HepG2 (cell line): ENCODE data around the gene KXD1. TPM values are rescaled to one million over a fixed set of nuclear protein-coding genes. Genes with fewer than 3 reads are reported as not detected.

Source experiments
- ATAD3A ChIP-seq: sonication (generic); formaldehyde crosslinking; IDR thresholded peaks from 2 replicates; pipeline ENCODE4 v1.4.0; 2020; ENCODE audit warnings: missing genetic modification reagents
- CEBPZ ChIP-seq: IDR thresholded peaks from 2 replicates; pipeline ENCODE4 v1.6.1; 2012; ENCODE audit warnings: low read length, improper control_type of control experiment
- DNMT1 ChIP-seq: sonication (generic); formaldehyde crosslinking; IDR thresholded peaks from 2 replicates; pipeline ENCODE4 v1.5.1; 2020; ENCODE audit warnings: mild to moderate bottlenecking, missing genetic modification reagents
- GRHL1 ChIP-seq: sonication (generic); formaldehyde crosslinking; conservative IDR thresholded peaks from 2 replicates; pipeline ENCODE4 v1.8.0; 2022; ENCODE audit warnings: missing genetic modification reagents
- GTF2F1 ChIP-seq: fragments of 150-350 bp; IDR thresholded peaks from 2 replicates; pipeline ENCODE4 v1.6.1; 2014; ENCODE audit warnings: low read length
- MED1 ChIP-seq: sonication (generic); formaldehyde crosslinking; IDR thresholded peaks from 2 replicates; pipeline ENCODE4 v1.4.0; 2020; ENCODE audit warnings: missing genetic modification reagents
- MIER3 ChIP-seq: IDR thresholded peaks from 2 replicates; pipeline ENCODE4 v1.6.1; 2016; ENCODE audit warnings: missing compliant biosample characterization, borderline replicate concordance
- MIXL1 ChIP-seq: IDR thresholded peaks from 2 replicates; pipeline ENCODE4 v1.6.1; 2016
- MXD3 ChIP-seq: IDR thresholded peaks from 2 replicates; pipeline ENCODE4 v1.6.1; 2016; ENCODE audit warnings: mild to moderate bottlenecking, missing biosample characterization, missing genetic modification reagents
- NFIB ChIP-seq: sonication (generic); formaldehyde crosslinking; IDR thresholded peaks from 2 replicates; pipeline ENCODE4 v1.9.0; 2021; ENCODE audit warnings: missing genetic modification reagents, mild to moderate bottlenecking, borderline replicate concordance
- RELA ChIP-seq: sonication (generic); formaldehyde crosslinking; IDR thresholded peaks from 2 replicates; pipeline ENCODE4 v1.4.0; 2020; ENCODE audit warnings: missing genetic modification reagents
- RFX5 ChIP-seq: IDR thresholded peaks from 2 replicates; pipeline ENCODE4 v1.6.1; 2011; ENCODE audit warnings: low read depth, low read length, improper control_type of control experiment
- SP5 ChIP-seq: IDR thresholded peaks from 2 replicates; pipeline ENCODE4 v1.6.1; 2016; ENCODE audit warnings: low read depth, borderline replicate concordance
- TP53 ChIP-seq: sonication (generic); formaldehyde crosslinking; conservative IDR thresholded peaks from 2 replicates; pipeline ENCODE4 v1.4.0; 2020; ENCODE audit warnings: missing genetic modification reagents
- ZBTB7B ChIP-seq: sonication (generic); formaldehyde crosslinking; IDR thresholded peaks from 2 replicates; pipeline ENCODE4 v1.4.0; 2020; ENCODE audit warnings: missing genetic modification reagents
- ZC3H13 ChIP-seq: sonication (generic); formaldehyde crosslinking; IDR thresholded peaks from 2 replicates; pipeline ENCODE4 v1.8.1; 2023; ENCODE audit warnings: mild to moderate bottlenecking, missing genetic modification reagents, moderate library complexity
- ZNF563 ChIP-seq: sonication (generic); formaldehyde crosslinking; IDR thresholded peaks from 2 replicates; pipeline ENCODE4 v1.8.0; 2022; ENCODE audit warnings: mild to moderate bottlenecking, moderate library complexity, missing genetic modification reagents
- ZNF703 ChIP-seq: sonication (generic); formaldehyde crosslinking; IDR thresholded peaks from 2 replicates; pipeline ENCODE4 v1.5.1; 2020; ENCODE audit warnings: missing genetic modification reagents, mild to moderate bottlenecking, moderate library complexity, borderline replicate concordance
- polyA plus RNA-seq, 8 experiments: library from polyadenylated mRNA; depleted of rRNA in 3 of 8; stranded (reverse) in 7 of 8; unstranded in 1 of 8; fragments of >200 nt; fragmentation: Illumina TruSeq in 4 of 8; extraction: Trizol in 4 of 8; gene quantifications; 2 replicates each; pipeline versions ENCODE4 v1.2.1 to v1.2.3, GENCODE V29; 2011 to 2016; ENCODE audit warnings: low read depth in 4 of 8, missing spikeins in 1 of 8, mixed read lengths in 1 of 8; ENCODE audit not compliant: insufficient read depth in 1 of 8
- total RNA-seq, 5 experiments: library from RNA; depleted of rRNA; stranded (reverse); fragments of >200 nt; fragmentation: Illumina TruSeq; extraction: Trizol; gene quantifications; 2 replicates each; pipeline ENCODE4 v1.2.3, GENCODE V29; 2016; ENCODE audit warnings: low read depth in 1 of 5
- TF ChIP-seq, protein P1 (sequence below): sonication (generic); formaldehyde crosslinking; IDR thresholded peaks from 2 replicates; pipeline ENCODE4 v1.8.0; 2022; ENCODE audit warnings: missing genetic modification reagents, mild to moderate bottlenecking, moderate library complexity, borderline replicate concordance
- TF ChIP-seq, protein P2 (sequence below): sonication (generic); formaldehyde crosslinking; IDR thresholded peaks from 2 replicates; pipeline ENCODE4 v1.8.1; 2023; ENCODE audit warnings: mild to moderate bottlenecking, missing genetic modification reagents, borderline replicate concordance
- TF ChIP-seq, protein P3 (sequence below): sonication (generic); formaldehyde crosslinking; IDR thresholded peaks from 2 replicates; pipeline ENCODE4 v1.5.0; 2020; ENCODE audit warnings: missing genetic modification reagents
- TF ChIP-seq, protein P4 (sequence below): IDR thresholded peaks from 2 replicates; pipeline ENCODE4 v1.6.1; 2016; ENCODE audit warnings: missing genetic modification reagents, missing compliant biosample characterization

Gene KXD1
- total and polyA plus RNA-seq, 2 of the 13 experiments (the other 11 are each of a cell fraction or from before 2014, with no cell fraction given): 44.6 to 143 TPM

DNA sequence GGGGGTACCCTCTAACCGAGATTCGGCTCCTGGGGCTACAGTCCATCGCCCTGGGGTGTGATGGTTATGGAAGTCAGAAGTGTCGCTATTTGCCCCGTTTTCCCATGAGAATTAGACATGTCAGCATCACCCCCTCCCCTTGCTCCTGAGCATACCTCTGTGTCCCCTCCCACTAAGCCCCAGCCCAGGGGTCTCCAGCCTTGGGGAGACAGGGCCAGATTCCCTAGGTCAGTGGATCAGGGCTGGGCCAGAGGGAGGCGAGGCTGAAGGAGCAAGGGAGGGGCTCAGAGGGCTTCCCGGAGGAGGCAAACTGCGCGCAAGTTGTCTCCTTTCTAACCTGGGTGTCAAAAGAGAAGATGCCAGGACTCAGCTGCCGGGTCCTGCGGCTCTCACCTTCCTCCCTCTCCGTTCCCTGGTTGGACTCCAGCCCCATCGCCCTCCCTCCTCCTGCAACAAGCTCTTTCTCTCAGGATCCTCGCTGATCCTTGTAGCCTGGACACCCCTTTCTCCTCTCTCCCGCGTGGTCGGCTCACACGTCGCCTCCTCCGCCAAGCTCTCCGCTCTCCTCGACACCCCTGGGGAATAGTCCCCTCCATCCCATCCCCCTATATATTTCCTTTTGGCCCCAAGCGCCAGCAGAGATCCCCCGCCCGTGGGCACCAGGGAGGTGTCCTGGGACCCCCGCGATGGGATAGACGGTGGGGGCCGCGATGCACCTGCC lies 54.5 kb downstream of the KXD1 start (continued):
- TF ChIP-seq NFIB (CRISPR knock-in tag): no peak
- no peak for TF ChIP-seq ZNF563 (CRISPR knock-in tag)
- TF ChIP-seq ZBTB7B (CRISPR knock-in tag): no peak
- TF ChIP-seq SP5 (CRISPR knock-in tag): no peak
- TF ChIP-seq GTF2F1: no peak
- no peak for TF ChIP-seq DNMT1
- TF ChIP-seq, protein P1, sequence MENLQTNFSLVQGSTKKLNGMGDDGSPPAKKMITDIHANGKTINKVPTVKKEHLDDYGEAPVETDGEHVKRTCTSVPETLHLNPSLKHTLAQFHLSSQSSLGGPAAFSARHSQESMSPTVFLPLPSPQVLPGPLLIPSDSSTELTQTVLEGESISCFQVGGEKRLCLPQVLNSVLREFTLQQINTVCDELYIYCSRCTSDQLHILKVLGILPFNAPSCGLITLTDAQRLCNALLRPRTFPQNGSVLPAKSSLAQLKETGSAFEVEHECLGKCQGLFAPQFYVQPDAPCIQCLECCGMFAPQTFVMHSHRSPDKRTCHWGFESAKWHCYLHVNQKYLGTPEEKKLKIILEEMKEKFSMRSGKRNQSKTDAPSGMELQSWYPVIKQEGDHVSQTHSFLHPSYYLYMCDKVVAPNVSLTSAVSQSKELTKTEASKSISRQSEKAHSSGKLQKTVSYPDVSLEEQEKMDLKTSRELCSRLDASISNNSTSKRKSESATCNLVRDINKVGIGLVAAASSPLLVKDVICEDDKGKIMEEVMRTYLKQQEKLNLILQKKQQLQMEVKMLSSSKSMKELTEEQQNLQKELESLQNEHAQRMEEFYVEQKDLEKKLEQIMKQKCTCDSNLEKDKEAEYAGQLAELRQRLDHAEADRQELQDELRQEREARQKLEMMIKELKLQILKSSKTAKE (CRISPR knock-in tag): no peak
- TF ChIP-seq, protein P2, sequence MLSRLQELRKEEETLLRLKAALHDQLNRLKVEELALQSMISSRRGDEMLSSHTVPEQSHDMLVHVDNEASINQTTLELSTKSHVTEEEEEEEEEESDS (CRISPR knock-in tag): no peak
- TF ChIP-seq GRHL1 (CRISPR knock-in tag): no peak
- no peak for TF ChIP-seq TP53 (CRISPR knock-in tag)
- no peak for TF ChIP-seq MIXL1
- peak; percentile 23; the same call in 1 of the 2 replicates for TF ChIP-seq MXD3 (CRISPR knock-in tag)
- TF ChIP-seq RELA (CRISPR knock-in tag): no peak
- no peak for TF ChIP-seq MED1 (CRISPR knock-in tag)
- no peak for TF ChIP-seq ATAD3A (CRISPR knock-in tag)
- no peak for TF ChIP-seq ZNF703 (CRISPR knock-in tag)
- no peak for TF ChIP-seq RFX5
- TF ChIP-seq, protein P3, sequence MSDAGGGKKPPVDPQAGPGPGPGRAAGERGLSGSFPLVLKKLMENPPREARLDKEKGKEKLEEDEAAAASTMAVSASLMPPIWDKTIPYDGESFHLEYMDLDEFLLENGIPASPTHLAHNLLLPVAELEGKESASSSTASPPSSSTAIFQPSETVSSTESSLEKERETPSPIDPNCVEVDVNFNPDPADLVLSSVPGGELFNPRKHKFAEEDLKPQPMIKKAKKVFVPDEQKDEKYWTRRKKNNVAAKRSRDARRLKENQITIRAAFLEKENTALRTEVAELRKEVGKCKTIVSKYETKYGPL (CRISPR knock-in tag): no peak
- no peak for TF ChIP-seq ZC3H13 (CRISPR knock-in tag)
- no peak for TF ChIP-seq MIER3 (CRISPR knock-in tag)
- TF ChIP-seq, protein P4, sequence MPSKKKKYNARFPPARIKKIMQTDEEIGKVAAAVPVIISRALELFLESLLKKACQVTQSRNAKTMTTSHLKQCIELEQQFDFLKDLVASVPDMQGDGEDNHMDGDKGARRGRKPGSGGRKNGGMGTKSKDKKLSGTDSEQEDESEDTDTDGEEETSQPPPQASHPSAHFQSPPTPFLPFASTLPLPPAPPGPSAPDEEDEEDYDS (CRISPR knock-in tag): no peak
- no peak for TF ChIP-seq CEBPZ
